ENCODE data around the gene RASGRP1.

Gene RASGRP1

GRCh38 chr15:38503496-38503895 is 61.1 kb downstream of the RASGRP1 start:
- DNase-seq: no peak

- DNase-seq: no peak
Measured at GRCh38 chr15:38499651-38500050, 65.0 kb downstream of the RASGRP1 start.

GRCh38 chr15:38496151-38496550 is 68.5 kb downstream of the RASGRP1 start:
- no peak for DNase-seq

GRCh38 chr15:38490242-38490922 is 74.2 kb downstream of the RASGRP1 start:
- DNase-seq: no peak

- no peak for DNase-seq
Measured at GRCh38 chr15:38487378-38487777, 77.2 kb downstream of the RASGRP1 start.

GRCh38 chr15:38486936-38487335 is 77.7 kb downstream of the RASGRP1 start:
- DNase-seq: no peak

GRCh38 chr15:38482572-38482971 is 82.0 kb downstream of the RASGRP1 start:
- no peak for DNase-seq

- DNase-seq: no peak
Measured at GRCh38 chr15:38481761-38482160, 82.9 kb downstream of the RASGRP1 start.

- no peak for DNase-seq
Measured at GRCh38 chr15:38481113-38481512, 83.5 kb downstream of the RASGRP1 start.

- no peak for DNase-seq
Measured at GRCh38 chr15:38479756-38480155, 84.9 kb downstream of the RASGRP1 start.

GRCh38 chr15:38479266-38479665 is 85.3 kb downstream of the RASGRP1 start:
- DNase-seq: no peak

GRCh38 chr15:38477637-38478036 is 87.0 kb downstream of the RASGRP1 start:
- no peak for DNase-seq

- DNase-seq: no peak
Measured at GRCh38 chr15:38476120-38476519, 88.5 kb downstream of the RASGRP1 start.

- DNase-seq: no peak
Measured at GRCh38 chr15:38475361-38475760, 89.3 kb downstream of the RASGRP1 start.

- no peak for DNase-seq
Measured at GRCh38 chr15:38474155-38474757, 90.4 kb downstream of the RASGRP1 start.

GRCh38 chr15:38471974-38472373 is 92.6 kb downstream of the RASGRP1 start:
- no peak for DNase-seq

- DNase-seq: no peak
Measured at GRCh38 chr15:38470816-38471215, 93.8 kb downstream of the RASGRP1 start.

- no peak for DNase-seq
Measured at GRCh38 chr15:38464675-38465074, 99.9 kb downstream of the RASGRP1 start.

GRCh38 chr15:38463893-38464292 is 100.7 kb downstream of the RASGRP1 start:
- no peak for DNase-seq

GRCh38 chr15:38461066-38461833 is 103.4 kb downstream of the RASGRP1 start:
- no peak for DNase-seq

GRCh38 chr15:38460543-38460942 is 104.1 kb downstream of the RASGRP1 start:
- DNase-seq: no peak

GRCh38 chr15:38459480-38459879 is 105.1 kb downstream of the RASGRP1 start:
- DNase-seq: no peak

- no peak for DNase-seq
Measured at GRCh38 chr15:38458646-38459045, 106.0 kb downstream of the RASGRP1 start.

GRCh38 chr15:38455092-38455491 is 109.5 kb downstream of the RASGRP1 start:
- no peak for DNase-seq
